ENCODE results near the gene AKT3. TPM values are rescaled to one million over a fixed set of nuclear protein-coding genes. Genes with fewer than 3 reads are reported as not detected.

Gene AKT3
- 10 to 100 TPM; 42.2 to 66.5 (median 60.0) TPM for total RNA-seq

- TF ChIP-seq CTCF (IDR thresholded peaks at IDR 0.05; ENCODE audit: low read depth) = no peak
Measured at GRCh38 chr1:243850202-243850451, at the start of gene AKT3. Gene AKT3, minus strand, starts transcription at chr1:243850243. Its CDS starts 7,073 bp downstream, at chr1:243843170.

GRCh38 chr1:243898278-243898677, 48.2 kb upstream of the AKT3 start:
- TF ChIP-seq CTCF (IDR thresholded peaks at IDR 0.05; ENCODE audit: low read depth) = no peak

GRCh38 chr1:243896313-243896712, 46.3 kb upstream of the AKT3 start:
- no peak for TF ChIP-seq CTCF (IDR thresholded peaks at IDR 0.05; ENCODE audit: low read depth)

GRCh38 chr1:243892456-243892855, 42.4 kb upstream of the AKT3 start:
- TF ChIP-seq CTCF (IDR thresholded peaks at IDR 0.05; ENCODE audit: low read depth) = no peak

GRCh38 chr1:243890576-243890975, 40.5 kb upstream of the AKT3 start:
- TF ChIP-seq CTCF (IDR thresholded peaks at IDR 0.05; ENCODE audit: low read depth) = no peak

GRCh38 chr1:243885806-243886205, 35.8 kb upstream of the AKT3 start:
- no peak for TF ChIP-seq CTCF (IDR thresholded peaks at IDR 0.05; ENCODE audit: low read depth)

GRCh38 chr1:243884603-243885002, 34.6 kb upstream of the AKT3 start:
- TF ChIP-seq CTCF (IDR thresholded peaks at IDR 0.05; ENCODE audit: low read depth) = no peak

- TF ChIP-seq CTCF (IDR thresholded peaks at IDR 0.05; ENCODE audit: low read depth) = no peak
Measured at GRCh38 chr1:243883551-243883950, 33.5 kb upstream of the AKT3 start.
